HG03558 (cell line): ENCODE results near the gene ZG16B.

ENCODE experiments used
- ATAC-seq: cut with Tn5 transposase; IDR thresholded peaks from one replicate; pipeline ENCODE4 v1.9.1; 2021; ENCODE audit warnings: moderate number of reproducible peaks; ENCODE audit not compliant: unreplicated experiment; ENCODE audit errors: extremely low read depth

Gene ZG16B

GRCh38 chr16:2829501-2830354 is at the start of gene ZG16B:
Gene ZG16B, plus strand, starts transcription at chr16:2830303. Its CDS starts 139 bp downstream, at chr16:2830442.
- no peak for ATAC-seq

DNA sequence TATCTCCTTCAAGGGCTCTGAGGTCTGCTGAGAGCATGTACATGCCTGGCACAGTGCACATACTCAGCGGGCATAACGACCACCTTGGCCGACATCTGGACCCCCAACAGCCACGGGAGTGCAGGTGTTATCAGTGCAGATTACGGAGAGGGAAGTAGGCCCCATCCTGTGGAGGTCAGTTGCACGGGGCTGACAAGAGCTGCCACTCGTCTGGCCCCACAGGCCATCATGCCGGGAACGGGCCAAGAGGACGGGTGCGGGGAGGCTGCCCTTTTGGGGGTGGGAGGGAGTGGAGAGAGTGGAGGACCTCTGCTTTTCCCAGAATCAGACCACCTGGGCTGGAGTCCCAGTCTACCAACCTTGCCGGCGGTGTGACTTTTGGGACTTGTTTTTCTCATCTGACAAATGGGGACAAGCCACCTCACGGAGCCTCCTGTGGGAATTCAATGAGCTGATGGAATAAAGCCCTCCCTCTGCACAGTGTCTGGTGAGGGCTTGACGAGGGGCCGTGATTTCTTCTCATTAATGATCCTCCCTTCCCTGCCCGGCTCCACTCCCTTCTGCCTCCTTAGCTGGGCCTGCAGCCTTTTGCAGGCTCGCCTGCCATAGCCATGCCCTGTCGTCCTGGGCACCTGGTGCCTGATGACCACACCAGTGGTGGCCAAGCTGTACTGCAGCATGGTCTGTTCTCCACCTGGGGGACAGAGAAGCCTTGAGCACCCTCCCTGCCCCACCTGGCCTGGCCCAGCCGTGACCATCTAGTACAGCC is 47.3 kb upstream of the ZG16B start:
- ATAC-seq: no peak

DNA sequence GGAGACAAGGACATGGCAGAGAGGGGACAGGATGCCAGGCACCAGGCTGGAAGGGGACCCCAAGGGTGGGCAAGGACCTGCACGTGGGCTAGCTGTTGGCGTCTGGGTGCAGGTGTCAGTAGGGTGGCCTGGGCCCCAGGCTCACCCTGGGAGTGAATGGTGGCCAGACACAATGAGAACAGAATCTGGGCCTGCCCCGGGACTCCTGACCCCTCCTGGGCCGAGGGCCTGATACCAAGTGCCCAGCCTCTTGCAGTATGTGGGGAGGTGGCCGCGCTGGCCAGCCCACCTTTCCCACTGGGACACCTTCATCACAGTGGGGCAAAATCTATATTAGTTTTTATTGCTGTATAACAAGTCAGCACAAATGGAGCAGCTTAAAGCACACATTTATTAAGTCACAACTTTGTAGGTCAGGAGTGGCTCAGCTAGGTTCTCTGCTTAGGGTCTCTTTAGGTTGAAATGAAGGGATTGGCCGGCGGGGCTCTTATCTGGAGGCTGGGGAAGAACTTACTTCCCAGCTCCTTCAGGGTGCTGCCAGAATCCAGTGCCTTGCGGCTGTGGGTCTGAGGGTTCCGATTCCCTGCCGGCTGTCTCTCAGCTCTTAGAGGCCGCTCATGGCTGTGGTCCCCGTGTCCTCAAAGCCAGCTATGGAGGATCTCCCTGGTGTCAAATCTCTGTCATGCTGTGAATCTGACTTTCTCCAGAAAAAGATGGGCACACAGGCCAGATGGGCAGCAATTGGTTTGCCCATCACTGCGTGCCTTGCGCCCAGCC is 46.3 kb upstream of the ZG16B start:
- ATAC-seq: no peak

- no peak for ATAC-seq
These were observed 45.6 kb upstream of the ZG16B start for GRCh38 chr16:2784358-2785100.

- ATAC-seq: no peak
These were observed 44.8 kb upstream of the ZG16B start for GRCh38 chr16:2785101-2785991.

- ATAC-seq: no peak
These were observed 43.9 kb upstream of the ZG16B start for GRCh38 chr16:2786061-2786825.

- ATAC-seq: no peak
These were observed 43.3 kb upstream of the ZG16B start for GRCh38 chr16:2786826-2787151.

GRCh38 chr16:2787406-2787805 is 42.7 kb upstream of the ZG16B start, which contains the start of gene PRSS33:
Gene PRSS33, minus strand, starts transcription at chr16:2787560. Its CDS starts 1,013 bp downstream, at chr16:2786547.
- no peak for ATAC-seq

DNA sequence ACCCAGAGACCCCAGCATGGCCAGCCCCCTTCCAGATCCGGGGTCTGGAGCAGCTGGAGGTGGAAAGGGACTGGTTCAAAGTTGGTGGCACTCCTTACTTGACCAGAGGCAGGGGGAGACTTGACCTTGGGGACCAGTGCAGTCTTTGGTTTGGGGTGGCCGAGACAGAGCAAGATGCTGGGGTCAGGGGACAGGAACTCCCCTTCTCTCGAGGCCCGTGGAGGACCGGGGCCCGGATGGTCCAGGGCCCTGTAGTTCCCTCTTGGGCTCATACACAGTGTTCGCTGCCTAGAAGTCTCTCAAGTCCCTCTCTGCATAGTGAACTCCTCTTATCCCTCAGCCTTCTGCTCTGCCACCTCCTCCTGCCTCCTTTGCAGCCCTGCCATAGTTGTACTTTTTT is 42.1 kb upstream of the ZG16B start:
- ATAC-seq: no peak

DNA sequence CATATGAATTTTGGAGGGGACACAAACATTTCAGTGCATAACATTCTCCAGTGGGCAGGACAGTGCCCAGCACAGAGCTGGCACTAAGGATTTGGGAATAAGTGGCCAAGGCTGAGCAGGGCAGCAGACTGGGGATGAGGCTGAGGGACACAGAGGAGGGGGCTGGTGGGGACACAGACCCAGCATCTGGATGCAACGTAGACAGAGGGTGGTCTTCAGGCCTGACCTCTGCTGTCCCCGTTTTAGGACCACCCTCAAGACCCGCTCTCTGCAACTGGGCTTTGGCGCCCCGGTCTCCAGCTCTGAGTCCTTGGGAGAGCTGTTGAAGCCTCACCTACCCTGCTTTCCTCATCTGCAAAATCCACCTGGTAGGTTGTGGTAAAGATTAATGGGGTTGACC is 39.5 kb upstream of the ZG16B start:
- no peak for ATAC-seq

- no peak for ATAC-seq
These were observed 38.9 kb upstream of the ZG16B start for GRCh38 chr16:2791174-2791573.

GRCh38 chr16:2792940-2793339 is 37.2 kb upstream of the ZG16B start:
- no peak for ATAC-seq

DNA sequence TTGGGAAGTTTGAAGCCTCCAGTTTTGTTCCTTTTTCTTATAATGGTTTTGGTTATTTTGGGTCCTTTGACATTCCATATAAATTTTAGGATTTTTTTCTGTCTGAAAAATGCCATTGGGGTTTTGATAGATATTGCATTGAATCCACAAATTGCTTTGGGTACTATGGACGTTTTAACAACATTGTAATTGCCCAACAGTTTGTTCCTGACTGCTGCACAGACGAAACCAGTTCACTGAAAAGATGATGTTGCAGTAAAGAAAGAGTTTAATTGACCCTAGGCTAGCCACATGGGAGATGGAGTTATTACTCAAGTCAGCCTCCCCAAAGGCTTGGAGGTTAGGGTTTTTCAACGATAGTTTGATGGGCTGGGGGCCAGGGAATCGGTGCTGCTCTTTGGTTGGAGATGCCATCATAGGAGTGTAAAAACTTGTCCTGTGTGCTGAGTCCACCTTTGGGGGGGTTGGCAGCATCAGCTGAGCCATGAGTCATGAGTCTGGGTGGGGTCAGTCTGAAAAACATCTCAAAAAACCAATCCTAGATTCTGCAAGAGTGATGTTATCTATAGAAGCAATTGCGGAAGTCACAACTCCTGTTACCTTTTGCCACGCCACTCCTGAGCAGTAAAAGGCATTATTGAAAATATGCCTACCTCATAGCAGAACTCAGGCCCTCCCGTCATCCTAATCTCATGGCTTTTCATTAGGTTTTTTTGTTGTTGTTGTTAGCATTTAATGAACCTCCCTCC is 34.5 kb upstream of the ZG16B start:
- no peak for ATAC-seq

- ATAC-seq: no peak
These were observed 31.3 kb upstream of the ZG16B start for GRCh38 chr16:2798723-2799204.

- no peak for ATAC-seq
These were observed 30.8 kb upstream of the ZG16B start for GRCh38 chr16:2799205-2799858.

GRCh38 chr16:2799859-2800226 is 30.3 kb upstream of the ZG16B start:
- ATAC-seq: no peak

DNA sequence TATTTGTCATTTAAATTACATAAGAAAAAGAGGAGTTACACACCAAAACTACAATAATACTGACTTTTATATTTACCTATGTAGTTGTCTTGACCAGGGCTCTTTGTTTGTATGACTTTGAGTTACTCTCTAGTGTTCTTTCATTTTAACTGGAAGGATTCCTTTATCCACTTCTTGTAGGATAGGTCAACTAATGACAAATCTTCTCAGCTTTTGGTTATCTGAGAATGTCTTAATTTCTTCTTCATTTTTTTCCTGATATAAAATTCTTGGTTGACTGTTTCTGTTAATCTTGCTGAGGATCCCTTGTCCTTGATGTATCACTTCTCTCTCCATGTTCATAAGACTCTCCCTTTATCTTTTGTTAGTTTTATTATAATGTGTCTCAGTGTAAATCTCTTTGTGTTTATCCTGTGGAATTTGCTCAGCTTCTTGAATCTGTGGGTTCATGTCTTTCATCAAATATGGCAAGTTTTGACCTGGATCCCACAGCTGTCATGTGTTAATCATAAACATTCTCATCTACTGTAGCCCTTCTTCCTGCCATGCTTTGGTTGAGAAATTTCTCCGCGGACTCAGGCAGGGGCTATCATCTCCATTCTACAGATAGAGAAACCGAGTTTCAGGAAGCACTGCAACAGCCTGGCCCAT is 26.4 kb upstream of the ZG16B start:
- ATAC-seq: no peak
